Stimulated activated CD4-positive, alpha-beta T cell treated with anti-CD3 and anti-CD28 coated beads, Interleukin-1b, Interleukin-23, amount 100 ng/mL, for 1 hour (primary cell): ENCODE results near the gene DNAH1.

Experiments used
- DNase-seq, 2 donors: peaks; one replicate each; pipeline ENCODE4 v3.0.0-alpha.2; 2020; ENCODE audit warnings: low read depth in 2 of 2

The DNAH1 gene

GRCh38 chr3:52433328-52433995 lies 117.3 kb downstream of the DNAH1 start:
- no peak for DNase-seq

GRCh38 chr3:52433996-52434479 lies 117.9 kb downstream of the DNAH1 start:
- DNase-seq: no peak

DNA sequence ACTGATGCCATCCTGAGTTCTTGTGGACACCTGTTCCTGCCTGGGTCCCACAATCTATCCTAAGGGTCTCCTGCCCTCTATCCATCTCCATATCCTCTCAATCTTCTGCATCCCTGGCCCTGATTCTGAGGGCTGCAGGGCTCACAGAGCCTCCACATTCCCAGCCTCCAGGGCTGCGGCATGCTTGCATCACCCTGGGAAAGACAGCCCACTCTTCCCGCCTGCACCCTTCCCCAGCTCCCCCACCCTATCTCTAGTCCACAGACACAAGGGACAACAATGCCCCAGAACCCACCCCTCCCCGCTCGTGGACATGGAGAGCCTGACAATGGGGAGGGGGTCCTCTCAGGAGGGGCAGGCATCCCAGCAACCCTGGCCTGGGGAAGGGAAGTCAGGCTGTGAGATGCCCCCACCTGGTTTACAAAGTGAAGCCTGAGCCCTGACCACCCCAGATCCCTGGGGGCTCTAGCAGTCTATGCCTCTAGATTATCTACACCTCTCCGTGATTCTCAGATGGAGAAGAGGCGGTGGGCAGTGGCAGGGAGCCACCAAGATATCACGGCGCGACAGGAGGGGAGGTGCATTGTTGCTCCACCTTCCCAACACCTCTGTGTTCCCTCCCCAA lies 118.5 kb downstream of the DNAH1 start:
- no peak for DNase-seq

DNA sequence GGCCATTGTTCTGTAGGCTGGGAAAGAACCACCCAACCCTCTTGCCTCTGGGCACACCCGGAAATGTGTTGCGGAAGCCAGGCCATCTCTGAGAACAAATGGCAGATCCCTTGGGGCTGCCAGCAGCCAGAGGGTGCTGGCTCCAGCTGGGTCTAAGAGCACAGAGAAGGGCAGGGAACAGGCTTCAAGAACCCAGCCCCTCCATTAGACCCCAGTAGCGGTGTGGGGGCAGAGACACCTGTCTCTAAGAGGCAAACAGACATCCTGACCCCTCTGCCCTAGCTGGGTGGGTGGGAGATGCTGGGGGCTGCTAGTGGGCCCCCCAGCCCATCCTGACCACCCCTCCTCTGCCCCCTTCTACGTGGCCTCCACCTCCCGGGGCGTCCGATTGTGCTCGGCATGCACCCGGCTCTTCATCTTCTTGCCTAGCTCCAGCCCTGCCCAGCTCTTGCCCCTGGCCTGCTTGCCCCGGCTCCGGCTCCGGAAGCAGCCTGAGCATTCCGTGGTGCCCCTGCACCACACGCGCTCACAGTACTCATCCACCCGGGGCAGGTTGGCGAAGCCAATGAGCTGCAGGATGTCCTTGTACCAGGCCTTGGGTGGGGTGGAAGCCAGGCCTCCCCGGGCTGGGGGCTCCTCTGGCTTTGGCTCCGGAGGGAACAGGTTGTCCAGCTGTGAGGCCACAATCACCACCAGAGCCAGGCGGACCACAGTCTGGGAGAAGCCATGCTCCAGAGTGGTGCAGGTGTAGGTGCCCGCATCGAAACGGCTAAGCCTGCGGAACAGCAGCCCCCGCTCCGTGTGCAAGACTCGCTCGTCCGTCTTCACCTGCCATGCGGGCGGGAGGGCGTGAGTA lies 119.4 kb downstream of the DNAH1 start:
- no peak for DNase-seq

DNA sequence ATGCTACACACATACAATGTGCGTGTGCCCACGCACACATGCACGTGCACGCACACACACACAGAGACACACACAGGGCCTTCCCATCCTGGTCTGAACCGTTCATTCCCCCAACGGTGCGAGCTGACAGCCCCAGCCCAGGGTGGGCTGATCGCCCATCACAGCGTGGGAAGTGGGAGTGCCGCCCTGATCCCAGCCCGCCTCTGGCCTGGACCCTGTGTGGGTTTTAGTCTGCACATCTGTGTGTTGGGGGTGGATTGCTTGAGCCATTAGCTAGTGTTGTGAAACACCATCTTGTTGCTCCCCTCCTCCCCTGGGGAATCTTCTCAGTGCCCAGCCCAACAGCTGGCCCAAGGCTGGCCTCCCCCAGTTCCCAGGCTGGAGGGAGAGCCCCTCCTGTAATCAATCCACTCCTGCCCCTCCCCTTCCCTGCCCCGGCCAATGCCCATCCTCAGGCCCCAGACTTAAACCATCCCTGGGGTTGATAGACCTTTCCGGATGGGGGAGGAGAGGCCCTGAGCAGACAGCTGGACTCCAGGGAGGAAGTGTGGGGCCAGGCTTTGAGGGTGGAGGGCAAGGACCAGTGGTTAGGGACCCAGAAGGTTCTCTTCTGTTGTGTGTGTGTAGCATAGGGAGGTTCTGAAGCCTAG lies 120.5 kb downstream of the DNAH1 start:
- DNase-seq: no peak

GRCh38 chr3:52437326-52438103 lies 121.4 kb downstream of the DNAH1 start:
- DNase-seq: no peak

DNA sequence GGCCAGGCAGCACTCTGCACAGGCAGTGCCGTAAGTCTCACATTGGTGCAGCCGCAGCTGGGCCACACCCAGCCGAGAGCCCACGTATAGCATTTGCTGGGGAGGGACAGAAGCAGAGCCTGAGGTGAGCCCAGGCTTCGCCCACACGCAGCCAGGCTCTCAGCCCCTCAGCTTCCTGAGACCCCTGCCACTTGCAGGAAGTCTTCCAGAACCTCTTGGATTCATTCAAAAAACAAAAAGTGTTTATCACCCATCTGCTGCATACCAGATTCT lies 121.9 kb downstream of the DNAH1 start:
- no peak for DNase-seq

DNA sequence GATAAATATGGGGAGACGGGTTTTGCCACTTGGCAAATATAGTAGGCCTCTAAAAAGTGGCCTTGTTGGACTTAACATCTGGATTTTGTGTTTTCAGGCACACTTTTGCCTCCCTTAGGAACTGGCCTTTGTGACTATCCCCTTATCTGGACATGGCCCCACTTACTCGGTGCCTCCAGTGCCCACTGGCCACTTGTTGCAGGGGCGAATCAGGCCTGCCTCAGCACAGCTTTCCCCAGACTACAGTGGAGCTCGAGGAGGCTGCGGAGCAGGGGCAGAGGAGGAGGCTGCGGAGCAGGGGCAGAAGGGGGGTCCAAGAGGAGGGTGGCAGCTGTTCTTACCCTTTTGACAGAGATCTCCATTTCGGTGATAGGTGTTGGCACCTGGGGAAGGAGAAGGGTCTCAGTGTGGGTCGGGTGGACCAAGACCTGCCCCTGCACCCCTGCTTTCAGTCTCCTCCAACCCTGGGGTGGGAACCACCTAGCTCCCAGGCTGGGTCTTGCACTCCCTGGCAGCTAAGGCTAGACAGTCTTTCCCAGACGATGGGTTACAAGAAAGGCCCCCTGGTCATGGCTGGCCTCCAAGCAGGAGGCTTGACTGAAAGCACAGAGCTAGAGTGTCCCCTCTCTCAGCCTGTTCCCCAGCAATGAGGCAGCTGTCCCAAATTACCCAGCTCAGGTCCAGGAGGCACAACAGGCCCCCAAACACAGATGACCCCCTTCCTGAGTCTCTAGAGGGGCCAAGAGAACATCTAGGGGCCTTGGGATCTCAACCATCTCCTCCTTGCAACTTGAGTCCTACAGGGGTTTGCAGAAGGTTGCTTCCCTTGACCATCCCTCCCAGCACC lies 122.7 kb downstream of the DNAH1 start:
- no peak for DNase-seq

- DNase-seq: no peak
Measured at GRCh38 chr3:52439426-52440248, 123.5 kb downstream of the DNAH1 start.

- DNase-seq: no peak
Measured at GRCh38 chr3:52440249-52440551, 124.1 kb downstream of the DNAH1 start.

GRCh38 chr3:52440671-52441070 lies 124.6 kb downstream of the DNAH1 start:
- DNase-seq: no peak

DNA sequence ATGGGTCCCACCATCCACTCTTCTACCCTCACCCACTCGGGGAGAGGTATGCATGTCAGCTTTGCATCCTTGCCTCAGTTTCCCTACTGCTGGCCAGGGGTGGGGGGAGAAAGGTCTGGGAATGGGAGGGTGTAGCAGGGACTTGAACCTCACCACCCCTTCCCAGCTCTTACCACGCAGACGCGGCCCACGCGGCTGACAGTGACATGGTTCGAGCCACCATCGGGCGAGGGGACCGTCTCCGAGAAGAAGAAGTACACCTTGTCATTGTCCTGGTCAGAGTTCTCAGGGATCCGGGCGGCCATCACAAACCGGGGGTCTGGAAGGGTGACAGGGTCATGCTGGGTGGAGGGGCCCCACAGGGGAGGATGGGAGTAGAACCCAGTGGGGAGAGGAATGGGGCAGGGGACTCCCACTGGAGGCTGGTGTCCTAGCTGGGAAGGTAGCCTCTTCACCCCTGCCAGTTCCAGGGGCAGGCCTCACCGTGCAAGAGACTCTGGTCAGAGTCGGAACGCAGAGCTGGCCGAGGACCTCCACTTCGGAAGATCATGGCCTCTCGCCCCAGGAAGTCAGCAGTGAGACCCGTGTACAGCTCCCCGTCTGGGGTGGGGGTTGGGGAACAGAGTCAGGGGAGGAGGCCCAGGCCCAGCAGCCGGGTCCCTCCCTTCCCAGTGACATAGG lies 125.1 kb downstream of the DNAH1 start:
- DNase-seq: no peak

- no peak for DNase-seq
Measured at GRCh38 chr3:52441772-52442332, 125.7 kb downstream of the DNAH1 start.

DNA sequence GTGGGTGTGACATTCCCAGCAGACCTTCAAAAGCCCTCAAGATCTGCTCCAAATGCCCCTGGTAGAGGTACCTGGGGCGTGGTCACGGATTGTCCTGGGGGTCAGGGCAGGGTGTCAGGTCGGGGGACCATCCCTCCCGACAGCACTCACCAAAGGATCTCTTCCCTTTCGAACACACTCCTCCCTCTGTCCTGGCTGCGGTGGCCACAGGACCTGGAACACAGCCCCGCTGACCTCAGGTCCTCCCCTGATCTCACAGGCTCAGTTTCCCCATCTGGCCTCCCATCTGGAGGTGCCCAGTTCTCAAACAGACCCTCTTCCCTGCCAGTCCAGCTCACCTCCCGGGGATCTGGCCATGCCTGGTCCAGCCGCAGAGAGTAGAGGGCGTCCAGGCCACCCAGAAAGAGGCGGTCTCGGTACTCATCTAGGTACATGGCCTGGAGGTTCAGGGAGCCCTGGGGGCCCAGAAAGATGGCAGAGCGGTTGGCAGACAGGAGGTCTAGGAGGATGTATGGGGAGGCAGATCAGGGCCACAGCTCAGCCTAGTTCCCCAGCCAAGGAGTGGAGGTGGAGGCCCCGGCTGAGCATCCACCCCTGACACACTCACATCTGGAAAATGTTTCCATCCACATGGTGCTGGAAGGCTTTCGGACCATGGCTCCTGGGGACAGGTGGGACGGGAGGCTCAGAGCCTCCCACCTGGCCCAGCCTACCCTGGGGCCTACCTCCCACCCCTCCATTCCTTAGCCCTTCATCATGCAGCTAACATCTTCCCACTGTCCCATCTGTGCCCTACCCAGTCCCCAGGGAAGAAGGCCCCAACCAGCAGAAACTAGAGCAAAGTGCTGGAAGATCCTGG lies 126.5 kb downstream of the DNAH1 start:
- DNase-seq: no peak

- DNase-seq: no peak
Measured at GRCh38 chr3:52443268-52443610, 127.1 kb downstream of the DNAH1 start.

- no peak for DNase-seq
Measured at GRCh38 chr3:52443791-52444687, 127.9 kb downstream of the DNAH1 start.
